CD14-positive monocyte (primary cell): ENCODE measurements around the gene VWC2L. TPM values are rescaled to one million over a fixed set of nuclear protein-coding genes. Genes with fewer than 3 reads are reported as not detected.

Experiments used
- DNase-seq, 3 donors: peaks; one replicate each; pipeline ENCODE4 v3.0.0-alpha.2; 2011 to 2022
- H2AFZ ChIP-seq: 2 replicates; pipeline ENCODE4 v1.6.0; 2012; ENCODE audit warnings: mild to moderate bottlenecking, low read depth, low read length, inconsistent platforms; ENCODE audit not compliant: insufficient read depth, poor library complexity, severe bottlenecking
- H3K27ac ChIP-seq, 2 donors: 1 replicate in 1 of 2; 2 replicates in 1 of 2; pipeline ENCODE4 v1.5.1; 2012 to 2013; ENCODE audit warnings: low read length in 2 of 2, control low read depth in 1 of 2, inconsistent platforms in 1 of 2, low read depth in 1 of 2, mild to moderate bottlenecking in 1 of 2
- H3K27me3 ChIP-seq, 2 donors: one replicate each; pipeline versions ENCODE4 v1.6.0 to v1.6.1; 2011 to 2013; ENCODE audit warnings: low read length in 2 of 2; ENCODE audit not compliant: control insufficient read depth in 2 of 2, insufficient read depth in 2 of 2
- H3K36me3 ChIP-seq, 2 donors: replicated peaks in 1 of 2; 1 replicate in 1 of 2; 2 replicates in 1 of 2; pipeline versions ENCODE4 v1.5.1 to v1.6.1; 2012 to 2013; ENCODE audit warnings: low read length in 2 of 2, control low read depth in 1 of 2, inconsistent platforms in 1 of 2, mild to moderate bottlenecking in 1 of 2; ENCODE audit not compliant: insufficient read depth in 2 of 2, control insufficient read depth in 1 of 2
- H3K4me1 ChIP-seq, 2 donors: 1 replicate in 1 of 2; 2 replicates in 1 of 2; pipeline versions ENCODE4 v1.5.1 to v1.6.1; 2012 to 2013; ENCODE audit warnings: low read length in 2 of 2, control low read depth in 1 of 2, inconsistent platforms in 1 of 2, mild to moderate bottlenecking in 1 of 2, moderate library complexity in 1 of 2; ENCODE audit not compliant: insufficient read depth in 2 of 2, control insufficient read depth in 1 of 2
- H3K4me2 ChIP-seq: replicated peaks from 2 replicates; pipeline ENCODE3; 2012; ENCODE audit warnings: low read length, moderate library complexity, mild to moderate bottlenecking; ENCODE audit not compliant: poor library complexity, severe bottlenecking; ENCODE audit errors: extremely low read depth
- H3K4me3 ChIP-seq, 3 experiments: fragments of 200-600 bp in 1 of 3; sonication (generic) in 1 of 3; replicated peaks in 1 of 3; 1 replicate in 2 of 3; 2 replicates in 1 of 3; pipeline ENCODE4 v1.5.1; 2011 to 2013; ENCODE audit warnings: low read length in 3 of 3, mild to moderate bottlenecking in 3 of 3, control low read depth in 2 of 3, low read depth in 2 of 3, inconsistent platforms in 1 of 3, moderate library complexity in 1 of 3
- H3K79me2 ChIP-seq: 2 replicates; pipeline ENCODE4 v1.6.0; 2012; ENCODE audit warnings: mild to moderate bottlenecking, control low read depth, inconsistent platforms, low read length, moderate library complexity; ENCODE audit not compliant: insufficient read depth
- H3K9ac ChIP-seq: 2 replicates; pipeline ENCODE4 v1.6.0; 2017; ENCODE audit warnings: low read length, mild to moderate bottlenecking; ENCODE audit not compliant: insufficient read depth, poor library complexity, severe bottlenecking
- H3K9me3 ChIP-seq, 2 donors: replicated peaks in 1 of 2; 1 replicate in 1 of 2; 2 replicates in 1 of 2; pipeline versions ENCODE4 v1.5.1 to v1.6.1; 2012 to 2013; ENCODE audit warnings: low read length in 2 of 2, control low read depth in 1 of 2; ENCODE audit not compliant: control insufficient read depth in 1 of 2, insufficient read depth in 1 of 2
- H4K20me1 ChIP-seq: 2 replicates; pipeline ENCODE4 v1.6.0; 2012; ENCODE audit warnings: mild to moderate bottlenecking, low read length, control low read depth, moderate library complexity; ENCODE audit not compliant: insufficient read depth
- H3K27ac Mint-ChIP-seq, 7 donors: one replicate each; pipeline ENCODE4 v1.8.0; 2020; ENCODE audit warnings: mild to moderate bottlenecking in 7 of 7, mixed read lengths in 7 of 7, moderate library complexity in 6 of 7, inconsistent platforms in 2 of 7
- H3K27me3 Mint-ChIP-seq, 3 donors: one replicate each; pipeline ENCODE4 v1.8.0; 2021 to 2022; ENCODE audit warnings: low read depth in 3 of 3, mild to moderate bottlenecking in 3 of 3, mixed read lengths in 3 of 3, moderate library complexity in 3 of 3, inconsistent platforms in 1 of 3
- H3K36me3 Mint-ChIP-seq, 2 donors: one replicate each; pipeline ENCODE4 v1.8.0; 2020; ENCODE audit warnings: mixed read lengths in 2 of 2, inconsistent platforms in 1 of 2, mild to moderate bottlenecking in 1 of 2
- H3K4me1 Mint-ChIP-seq: one replicate; pipeline ENCODE4 v1.8.0; 2020; ENCODE audit warnings: mild to moderate bottlenecking, mixed read lengths
- H3K4me3 Mint-ChIP-seq, 2 donors: one replicate each; pipeline ENCODE4 v1.8.0; 2020; ENCODE audit warnings: mild to moderate bottlenecking in 2 of 2, mixed read lengths in 2 of 2, moderate library complexity in 1 of 2
- H3K9me3 Mint-ChIP-seq, 7 donors: one replicate each; pipeline ENCODE4 v1.8.0; 2020 to 2022; ENCODE audit warnings: mixed read lengths in 7 of 7, mild to moderate bottlenecking in 6 of 7, moderate library complexity in 6 of 7, inconsistent platforms in 2 of 7
- WGBS: methylation state at CpG from one replicate; pipeline ENCODE4 v1.1.5; 2013; ENCODE audit warnings: missing lambda C conversion rate; ENCODE audit not compliant: insufficient coverage; 5-methylcytosine and 5-hydroxymethylcytosine counted together
- intact Hi-C, 2 donors: fragments of 100-400 bp; cut with micrococcal nuclease; formaldehyde crosslinking; loops; one replicate each; pipeline versions ENCODE4 v1.15.0 to v1.15.1; 2023
- polyA plus RNA-seq, 3 donors: library from polyadenylated mRNA; depleted of rRNA in 1 of 3; unstranded in 2 of 3; stranded (reverse) in 1 of 3; fragments of 300-500 nt in 2 of 3; fragments of >200 nt in 1 of 3; fragmentation: Illumina TruSeq in 2 of 3; gene quantifications; 1 replicate in 2 of 3; 2 replicates in 1 of 3; pipeline ENCODE4 v1.2.3, GENCODE V29; 2012 to 2021
- TF ChIP-seq, protein P1 (sequence below): fragments of 200-600 bp; IDR thresholded peaks from one replicate; pipeline ENCODE4 v1.8.0; 2022; ENCODE audit warnings: antibody characterized with exemption, mild to moderate bottlenecking

VWC2L gene
- polyA plus RNA-seq, 3 donors = not detected

GRCh38 chr2:214545898-214546542 lies 135.2 kb downstream of the VWC2L start:
- H3K4me2 ChIP-seq = no peak overlapping the region
- no peak overlapping the region for H3K27ac ChIP-seq
- Mint-ChIP-seq H3K27me3 (peaks cover 0 to 1% (median 0%) of the 10 kb centered on the region in 3 donors), H3K4me1 (no peaks in the 10 kb centered on the region), H3K9me3 (peaks cover 0 to 4% (median 0%) of the 10 kb centered on the region in 7 donors), H3K4me3 (no peak overlapping the region), H3K27ac (no peak overlapping the region), H3K36me3 (no peaks in the 10 kb centered on the region)
- H3K4me1 ChIP-seq = no peaks in the 10 kb centered on the region
- H2AFZ ChIP-seq = no peak overlapping the region
- WGBS = no CpG with 5 or more reads among the region's 1 CpG
- no peak overlapping the region for H3K9ac ChIP-seq
- no peaks in the 10 kb centered on the region for H3K36me3 ChIP-seq
- DNase-seq = no peak
- H4K20me1 ChIP-seq = no peaks in the 10 kb centered on the region
- TF ChIP-seq, protein P1, sequence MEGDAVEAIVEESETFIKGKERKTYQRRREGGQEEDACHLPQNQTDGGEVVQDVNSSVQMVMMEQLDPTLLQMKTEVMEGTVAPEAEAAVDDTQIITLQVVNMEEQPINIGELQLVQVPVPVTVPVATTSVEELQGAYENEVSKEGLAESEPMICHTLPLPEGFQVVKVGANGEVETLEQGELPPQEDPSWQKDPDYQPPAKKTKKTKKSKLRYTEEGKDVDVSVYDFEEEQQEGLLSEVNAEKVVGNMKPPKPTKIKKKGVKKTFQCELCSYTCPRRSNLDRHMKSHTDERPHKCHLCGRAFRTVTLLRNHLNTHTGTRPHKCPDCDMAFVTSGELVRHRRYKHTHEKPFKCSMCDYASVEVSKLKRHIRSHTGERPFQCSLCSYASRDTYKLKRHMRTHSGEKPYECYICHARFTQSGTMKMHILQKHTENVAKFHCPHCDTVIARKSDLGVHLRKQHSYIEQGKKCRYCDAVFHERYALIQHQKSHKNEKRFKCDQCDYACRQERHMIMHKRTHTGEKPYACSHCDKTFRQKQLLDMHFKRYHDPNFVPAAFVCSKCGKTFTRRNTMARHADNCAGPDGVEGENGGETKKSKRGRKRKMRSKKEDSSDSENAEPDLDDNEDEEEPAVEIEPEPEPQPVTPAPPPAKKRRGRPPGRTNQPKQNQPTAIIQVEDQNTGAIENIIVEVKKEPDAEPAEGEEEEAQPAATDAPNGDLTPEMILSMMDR = no peak
- intact Hi-C loops = no loop called here
- no peaks in the 10 kb centered on the region for H3K79me2 ChIP-seq
- H3K9me3 ChIP-seq = no peaks in the 10 kb centered on the region
- H3K4me3 ChIP-seq = no peak overlapping the region
- H3K27me3 ChIP-seq = no peaks in the 10 kb centered on the region

DNA sequence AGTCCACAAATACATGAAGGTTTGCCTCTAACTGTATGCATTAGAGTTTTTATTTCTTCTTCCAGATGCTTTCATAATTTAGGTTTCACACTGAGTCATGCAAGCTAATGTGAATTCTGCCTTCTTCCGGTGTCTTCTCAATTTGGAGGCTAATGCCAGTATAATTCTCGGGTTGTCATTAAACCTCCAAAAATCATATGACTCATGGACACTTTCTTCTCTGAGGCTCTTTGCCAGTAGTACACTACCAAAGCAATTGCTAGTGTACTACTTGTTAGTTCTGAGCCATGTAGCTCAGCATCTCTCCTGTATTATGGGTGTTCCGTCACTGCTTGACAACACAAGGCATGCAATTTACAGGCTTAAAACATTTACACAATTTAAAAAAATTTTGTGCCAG lies 137.1 kb downstream of the VWC2L start:
- 0% methylated on average over 1 of the region's 3 CpGs for WGBS
- Mint-ChIP-seq H3K9me3 (no peaks in the 10 kb centered on the region), H3K27ac (no peak overlapping the region), H3K36me3 (no peaks in the 10 kb centered on the region), H3K27me3 (no peaks in the 10 kb centered on the region), H3K4me3 (no peak overlapping the region), H3K4me1 (no peaks in the 10 kb centered on the region)
- Histone ChIP-seq H2AFZ (no peak overlapping the region), H4K20me1 (no peaks in the 10 kb centered on the region), H3K4me2 (no peak overlapping the region), H3K27ac (no peak overlapping the region), H3K9me3 (no peaks in the 10 kb centered on the region), H3K27me3 (no peaks in the 10 kb centered on the region), H3K36me3 (no peaks in the 10 kb centered on the region), H3K4me1 (no peaks in the 10 kb centered on the region), H3K4me3 (no peak overlapping the region), H3K9ac (no peak overlapping the region), H3K79me2 (no peaks in the 10 kb centered on the region)
- TF ChIP-seq, protein P1 = no peak
- intact Hi-C loops = no loop called here
- no peak for DNase-seq
